NCI-H1417 (cell line): Measurements from ENCODE around the gene GJB1.
"Not testable (repeated sequence)": the region's sequence is repeated elsewhere in the genome, so short reads cannot be mapped to it uniquely, and the experiment has no call there.

Experiments
- DNase-seq, 3 experiments: peaks; one replicate each; lab custom pipeline; 2025; lab: John Stamatoyannopoulos, UW

The GJB1 gene

GRCh38 chrX:71256051-71256450 is 33.0 kb downstream of the GJB1 start:
- DNase-seq: peak in 1 of 3 experiments; percentile 36

DNA sequence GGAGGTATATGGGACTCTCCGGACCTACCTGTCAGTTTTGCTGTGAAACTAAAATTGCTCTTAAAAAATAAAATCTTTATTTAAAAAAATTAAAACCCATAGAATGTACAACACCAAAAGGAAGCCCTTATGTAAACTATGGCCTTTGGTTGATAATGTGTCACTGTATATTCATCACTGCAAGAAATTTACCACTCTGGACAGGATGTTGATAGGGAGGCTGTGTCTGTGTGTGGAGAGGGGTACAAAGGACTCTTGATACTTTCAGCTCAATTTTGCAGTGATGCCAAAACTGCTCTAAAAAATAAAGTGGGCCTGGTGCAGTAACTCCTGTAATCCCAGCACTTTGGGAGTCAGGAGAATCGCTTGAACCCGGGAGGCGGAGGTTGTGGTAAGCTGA is 33.8 kb downstream of the GJB1 start:
- no peak for DNase-seq

DNA sequence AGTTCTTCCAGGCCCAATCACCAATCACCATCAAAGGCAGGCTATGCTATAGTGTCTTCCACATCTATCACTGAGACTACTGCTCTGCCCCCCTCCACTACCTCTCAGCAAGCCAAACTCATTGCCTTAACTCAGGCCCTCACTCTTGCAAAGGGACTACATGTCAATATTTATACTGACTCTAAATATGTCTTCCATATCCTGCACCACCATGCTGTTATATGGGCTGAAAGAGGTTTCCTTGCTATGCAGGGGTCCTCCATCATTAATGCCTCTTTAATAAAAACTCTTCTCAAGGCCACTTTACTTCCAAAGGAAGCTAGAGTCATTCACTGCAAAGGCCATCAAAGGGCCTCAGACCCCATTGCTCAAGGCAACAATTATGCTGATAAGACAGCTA is 45.6 kb downstream of the GJB1 start:
- DNase-seq: not testable (repeated sequence)

GRCh38 chrX:71269801-71270395 is 46.9 kb downstream of the GJB1 start:
- no peak for DNase-seq

- not testable (repeated sequence) for DNase-seq
Observed at GRCh38 chrX:71272313-71272712, 49.3 kb downstream of the GJB1 start.
